K562 (cell line): ENCODE measurements around the gene SH3BP5L. TPM values are rescaled to one million over a fixed set of nuclear protein-coding genes. Genes with fewer than 3 reads are reported as not detected.

ENCODE experiments used
- CC2D1A ChIP-seq: fragments of 450-650 bp; IDR thresholded peaks from 2 replicates; pipeline ENCODE4 v1.6.1; 2017; ENCODE audit warnings: mild to moderate bottlenecking
- CHD2 ChIP-seq: IDR thresholded peaks from 2 replicates; pipeline ENCODE4 v1.6.1; 2011; ENCODE audit warnings: low read depth, low read length
- DDX20 ChIP-seq: fragments of 450-650 bp; IDR thresholded peaks from 2 replicates; pipeline ENCODE4 v1.6.1; 2016; ENCODE audit warnings: missing genetic modification characterization, low read depth, mild to moderate bottlenecking, missing compliant biosample characterization, moderate library complexity
- E2F8 ChIP-seq: fragments of 450-650 bp; IDR thresholded peaks from 2 replicates; pipeline ENCODE4 v1.7.1; 2018; ENCODE audit warnings: mild to moderate bottlenecking, low read depth; ENCODE audit not compliant: partially characterized antibody
- EHMT2 ChIP-seq: fragments of 450-650 bp; IDR thresholded peaks from 2 replicates; pipeline ENCODE4 v1.6.1; 2018; ENCODE audit warnings: antibody characterized with exemption
- ELF4 ChIP-seq: fragments of 450-650 bp; formaldehyde crosslinking; IDR thresholded peaks from 2 replicates; pipeline ENCODE4 v1.4.0; 2022; ENCODE audit warnings: missing genetic modification characterization
- FOXP1 ChIP-seq: sonication (generic); formaldehyde crosslinking; IDR thresholded peaks from 2 replicates; pipeline ENCODE4 v1.8.0; 2022; ENCODE audit warnings: mild to moderate bottlenecking, missing genetic modification reagents
- GATA2 ChIP-seq: sonication (generic); formaldehyde crosslinking; IDR thresholded peaks from 2 replicates; pipeline ENCODE4 v1.4.0; 2020; ENCODE audit warnings: mild to moderate bottlenecking, missing genetic modification reagents
- GATAD2B ChIP-seq: fragments of 450-650 bp; IDR thresholded peaks from 2 replicates; pipeline ENCODE4 v1.6.1; 2017; ENCODE audit warnings: mild to moderate bottlenecking, borderline replicate concordance
- HNRNPH1 ChIP-seq: fragments of 200-400 bp; formaldehyde crosslinking; optimal IDR thresholded peaks from 2 replicates; pipeline ENCODE3; 2017; ENCODE audit warnings: low read depth, mild to moderate bottlenecking, low read length, moderate library complexity
- HNRNPK ChIP-seq: fragments of 200-400 bp; formaldehyde crosslinking; IDR thresholded peaks from one replicate; pipeline ENCODE4 v1.6.1; 2018; ENCODE audit warnings: mild to moderate bottlenecking, low read depth, low read length; ENCODE audit not compliant: poor library complexity, severe bottlenecking
- ID3 ChIP-seq, 2 experiments: fragments of 250-450 bp in 1 of 2; fragments of 450-650 bp in 1 of 2; sonication (Bioruptor Pico) in 1 of 2; IDR thresholded peaks; 2 replicates each; pipeline versions ENCODE4 v1.6.1 to v1.8.0; 2016 to 2021; ENCODE audit warnings: mild to moderate bottlenecking in 2 of 2, moderate library complexity in 2 of 2, missing compliant biosample characterization in 1 of 2, missing genetic modification characterization in 1 of 2
- IRF1 ChIP-seq: sonication (generic); formaldehyde crosslinking; IDR thresholded peaks from 2 replicates; pipeline ENCODE4 v1.8.0; 2022; ENCODE audit warnings: missing genetic modification reagents, mild to moderate bottlenecking, borderline replicate concordance
- MTA1 ChIP-seq: fragments of 450-650 bp; IDR thresholded peaks from 2 replicates; pipeline ENCODE4 v1.6.1; 2017; ENCODE audit warnings: borderline replicate concordance
- PCBP1 ChIP-seq: fragments of 200-400 bp; formaldehyde crosslinking; IDR thresholded peaks from 2 replicates; pipeline ENCODE4 v1.6.1; 2018; ENCODE audit warnings: mild to moderate bottlenecking, low read depth, low read length; ENCODE audit not compliant: poor library complexity, severe bottlenecking
- PREB ChIP-seq: sonication (generic); formaldehyde crosslinking; IDR thresholded peaks from 2 replicates; pipeline ENCODE4 v1.8.1; 2023; ENCODE audit warnings: mild to moderate bottlenecking, missing genetic modification reagents
- PRMT5 ChIP-seq: sonication (generic); formaldehyde crosslinking; IDR thresholded peaks from 2 replicates; pipeline ENCODE4 v1.5.0; 2020; ENCODE audit warnings: missing genetic modification reagents
- RFX7 ChIP-seq: fragments of 250-450 bp; sonication (Bioruptor Pico); IDR thresholded peaks from 2 replicates; pipeline ENCODE4 v1.5.1; 2021; ENCODE audit warnings: mild to moderate bottlenecking
- SAFB ChIP-seq: fragments of 200-400 bp; formaldehyde crosslinking; IDR thresholded peaks from 2 replicates; pipeline ENCODE4 v1.6.1; 2017; ENCODE audit warnings: low read depth, low read length, borderline replicate concordance
- TBL1XR1 ChIP-seq, 2 experiments: IDR thresholded peaks; 2 replicates each; pipeline ENCODE4 v1.6.1; 2012; ENCODE audit warnings: improper control_type of control experiment in 2 of 2, low read length in 2 of 2, mild to moderate bottlenecking in 1 of 2
- U2AF2 ChIP-seq: fragments of 200-400 bp; formaldehyde crosslinking; optimal IDR thresholded peaks from 2 replicates; pipeline ENCODE3; 2017; ENCODE audit warnings: low read depth, mild to moderate bottlenecking, low read length
- ZNF311 ChIP-seq: fragments of 250-450 bp; sonication (Bioruptor Pico); IDR thresholded peaks from 2 replicates; pipeline ENCODE4 v1.4.0; 2020; ENCODE audit warnings: mild to moderate bottlenecking, moderate library complexity
- ZNF436 ChIP-seq: fragments of 250-450, 450-650 bp; sonication (Bioruptor Pico); formaldehyde crosslinking; IDR thresholded peaks from 2 replicates; pipeline ENCODE4 v1.7.0; 2020; ENCODE audit warnings: mild to moderate bottlenecking
- ZNF561 ChIP-seq: fragments of 450-650 bp; formaldehyde crosslinking; conservative IDR thresholded peaks from 2 replicates; pipeline ENCODE4 v1.4.0; 2020; ENCODE audit warnings: mild to moderate bottlenecking, moderate library complexity
- ZNF766 ChIP-seq: fragments of 200-800 bp; sonication (Bioruptor generic); conservative IDR thresholded peaks from 2 replicates; pipeline ENCODE4 v1.6.1; 2016; ENCODE audit warnings: missing genetic modification characterization, missing compliant biosample characterization
- polyA plus RNA-seq, 8 experiments: library from polyadenylated mRNA; depleted of rRNA in 4 of 8; stranded (reverse) in 5 of 8; unstranded in 3 of 8; fragments of >200 nt; fragmentation: Nextera tagmentation in 2 of 8; fragmentation: Illumina TruSeq in 1 of 8; extraction: Ambion mirVana in 2 of 8; extraction: Trizol in 1 of 8; gene quantifications; 2 replicates each; pipeline versions ENCODE4 v1.2.1 to v1.2.3, GENCODE V29; 2011 to 2014; ENCODE audit warnings: inconsistent platforms in 1 of 8, missing spikeins in 1 of 8
- total RNA-seq, 7 experiments: library from RNA; depleted of rRNA in 6 of 7; stranded (reverse); fragments of >200 nt in 6 of 7; fragmentation: Illumina TruSeq in 2 of 7; extraction: Trizol in 2 of 7; gene quantifications; 2 replicates each; pipeline versions ENCODE4 v1.2.1 to v1.2.3, GENCODE V29; 2011 to 2021; ENCODE audit warnings: low replicate concordance in 1 of 7

Gene SH3BP5L
- total and polyA plus RNA-seq, 9 of the 15 experiments (the other 6 are each of a cell fraction or from before 2014, with no cell fraction given) = 1.9 to 26.5 (median 15.8) TPM

- TF ChIP-seq HNRNPH1 (no peak), ZNF766 (no peak; the same call in 1 of the 2 replicates), U2AF2 (no peak), RFX7 (CRISPR knock-in tag) (no peak), MTA1 (no peak), FOXP1 (CRISPR knock-in tag) (peak; percentile 88), PREB (no peak), DDX20 (tag) (no peak), ZNF436 (CRISPR knock-in tag) (no peak), HNRNPK (no peak), GATA2 (CRISPR knock-in tag) (peak; percentile 78), ELF4 (CRISPR knock-in tag) (no peak), IRF1 (CRISPR knock-in tag) (no peak), CHD2 (no peak), ZNF311 (CRISPR knock-in tag) (no peak), SAFB (no peak), CC2D1A (0 out of 2 replicates have a peak, but pooled peaks have one; percentile 10), E2F8 (no peak), ZNF561 (CRISPR knock-in tag) (no peak), PRMT5 (CRISPR knock-in tag) (no peak), ID3 (CRISPR knock-in tag; IDR thresholded peaks at IDR 0.05) (no peak), ID3 (tag; IDR thresholded peaks at IDR 0.05) (peak; percentile 67; the same call in 1 of the 2 replicates), EHMT2 (no peak), GATAD2B (no peak), TBL1XR1 (IDR thresholded peaks at IDR 0.05; ENCODE audit: low read length in 2 of 2) (no peak), PCBP1 (no peak)
Observed at GRCh38 chr1:248872752-248873408, 47.2 kb upstream of the SH3BP5L start (continued).
